Measurements from ENCODE around the gene ANKIB1.

Gene ANKIB1, protein sequence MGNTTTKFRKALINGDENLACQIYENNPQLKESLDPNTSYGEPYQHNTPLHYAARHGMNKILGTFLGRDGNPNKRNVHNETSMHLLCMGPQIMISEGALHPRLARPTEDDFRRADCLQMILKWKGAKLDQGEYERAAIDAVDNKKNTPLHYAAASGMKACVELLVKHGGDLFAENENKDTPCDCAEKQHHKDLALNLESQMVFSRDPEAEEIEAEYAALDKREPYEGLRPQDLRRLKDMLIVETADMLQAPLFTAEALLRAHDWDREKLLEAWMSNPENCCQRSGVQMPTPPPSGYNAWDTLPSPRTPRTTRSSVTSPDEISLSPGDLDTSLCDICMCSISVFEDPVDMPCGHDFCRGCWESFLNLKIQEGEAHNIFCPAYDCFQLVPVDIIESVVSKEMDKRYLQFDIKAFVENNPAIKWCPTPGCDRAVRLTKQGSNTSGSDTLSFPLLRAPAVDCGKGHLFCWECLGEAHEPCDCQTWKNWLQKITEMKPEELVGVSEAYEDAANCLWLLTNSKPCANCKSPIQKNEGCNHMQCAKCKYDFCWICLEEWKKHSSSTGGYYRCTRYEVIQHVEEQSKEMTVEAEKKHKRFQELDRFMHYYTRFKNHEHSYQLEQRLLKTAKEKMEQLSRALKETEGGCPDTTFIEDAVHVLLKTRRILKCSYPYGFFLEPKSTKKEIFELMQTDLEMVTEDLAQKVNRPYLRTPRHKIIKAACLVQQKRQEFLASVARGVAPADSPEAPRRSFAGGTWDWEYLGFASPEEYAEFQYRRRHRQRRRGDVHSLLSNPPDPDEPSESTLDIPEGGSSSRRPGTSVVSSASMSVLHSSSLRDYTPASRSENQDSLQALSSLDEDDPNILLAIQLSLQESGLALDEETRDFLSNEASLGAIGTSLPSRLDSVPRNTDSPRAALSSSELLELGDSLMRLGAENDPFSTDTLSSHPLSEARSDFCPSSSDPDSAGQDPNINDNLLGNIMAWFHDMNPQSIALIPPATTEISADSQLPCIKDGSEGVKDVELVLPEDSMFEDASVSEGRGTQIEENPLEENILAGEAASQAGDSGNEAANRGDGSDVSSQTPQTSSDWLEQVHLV

DNA sequence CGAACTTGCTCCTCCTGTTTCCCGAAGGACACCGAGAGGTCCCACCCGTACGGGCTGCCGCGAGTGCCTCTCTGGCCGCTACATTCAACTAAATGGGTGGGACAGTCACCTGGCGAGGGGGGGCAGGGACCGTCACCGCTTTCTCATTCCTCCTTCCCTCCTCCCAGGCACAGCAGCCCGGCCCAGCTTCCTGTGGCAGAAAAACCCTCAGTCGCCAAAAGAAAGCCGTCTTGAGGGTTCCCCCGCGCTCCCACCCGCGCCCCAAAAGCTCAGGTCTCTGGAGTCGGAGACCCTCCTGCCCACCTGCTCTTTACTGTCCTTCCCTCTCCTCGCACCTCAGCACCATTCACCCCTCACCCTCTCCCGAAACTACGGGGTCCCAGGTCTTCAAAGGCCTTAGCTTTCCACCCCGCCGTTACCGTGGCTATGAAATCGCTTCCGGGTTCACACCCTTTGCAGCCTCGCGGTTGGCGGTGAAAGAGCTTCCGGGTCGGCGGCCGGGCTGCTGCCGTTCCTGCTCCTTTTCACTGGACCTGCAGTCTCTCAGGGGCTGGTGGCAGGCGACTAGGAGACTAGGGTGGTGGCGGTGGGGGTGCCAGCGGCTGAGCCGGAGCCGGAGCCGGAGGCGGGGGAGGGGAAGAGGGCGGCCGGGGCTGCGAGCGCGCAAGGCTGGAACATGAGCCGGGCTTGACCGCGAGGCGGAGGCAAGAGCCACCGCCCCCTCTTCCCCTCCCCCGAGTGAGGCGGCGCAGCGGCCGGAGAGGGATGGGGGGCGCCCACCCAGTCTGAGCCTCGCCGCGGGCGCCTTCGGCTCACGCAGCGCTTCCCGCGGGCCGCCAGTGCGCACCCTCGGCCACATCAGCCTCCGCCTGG, at the start of gene ANKIB1, which contains the start of gene KRIT1:
Gene ANKIB1, plus strand, starts transcription at position 488 of the 873 bp plus-strand sequence. CDS start 49,005 bp downstream, outside the sequence.
Gene KRIT1, minus strand, starts transcription at position 428 of the 873 bp plus-strand sequence. CDS start 3,779 bp downstream, outside the sequence.
- Histone ChIP-seq H3K36me3 (ENCODE audit: insufficient read depth, low read length) (no peaks in the 10 kb centered on the region), H3K4me2 (ENCODE audit: low read depth, low read length, poor library complexity, severe bottlenecking) (peak within 1 kb of the TSS; percentile 92), H3K9me2 (replicated peaks; ENCODE audit: low read depth, low read length) (no peaks in the 10 kb centered on the region), H3K79me2 (ENCODE audit: insufficient read depth, low read length) (peaks cover 81% of the 10 kb centered on the region), H3K9ac (ENCODE audit: low read depth, low read length, poor library complexity, severe bottlenecking) (peak within 1 kb of the TSS; percentile 85), H2AFZ (ENCODE audit: low read length) (peak within 1 kb of the TSS; percentile 97), H4K20me1 (ENCODE audit: insufficient read depth, low read length, poor library complexity, severe bottlenecking) (peaks cover 44% of the 10 kb centered on the region), H3K9me3 (ENCODE audit: insufficient read depth, low read depth, low read length) (no peaks in the 10 kb centered on the region), H3K4me3 (ENCODE audit: low read length, poor library complexity, severe bottlenecking) (peak within 1 kb of the TSS; percentile 92), H3F3A (ENCODE audit: low read depth) (0 out of 2 replicates have a peak, but pooled peaks cover 4% of the 10 kb centered on the region), H3K4me1 (ENCODE audit: insufficient read depth, low read length, poor library complexity, severe bottlenecking) (peaks cover 50% of the 10 kb centered on the region), H3K27me3 (ENCODE audit: insufficient read depth, low read length, poor library complexity, severe bottlenecking) (no peaks in the 10 kb centered on the region)
- no peak for TF ChIP-seq EZH2phosphoT487 (IDR thresholded peaks at IDR 0.05; ENCODE audit: borderline replicate concordance)
- TF ChIP-seq, protein P1, sequence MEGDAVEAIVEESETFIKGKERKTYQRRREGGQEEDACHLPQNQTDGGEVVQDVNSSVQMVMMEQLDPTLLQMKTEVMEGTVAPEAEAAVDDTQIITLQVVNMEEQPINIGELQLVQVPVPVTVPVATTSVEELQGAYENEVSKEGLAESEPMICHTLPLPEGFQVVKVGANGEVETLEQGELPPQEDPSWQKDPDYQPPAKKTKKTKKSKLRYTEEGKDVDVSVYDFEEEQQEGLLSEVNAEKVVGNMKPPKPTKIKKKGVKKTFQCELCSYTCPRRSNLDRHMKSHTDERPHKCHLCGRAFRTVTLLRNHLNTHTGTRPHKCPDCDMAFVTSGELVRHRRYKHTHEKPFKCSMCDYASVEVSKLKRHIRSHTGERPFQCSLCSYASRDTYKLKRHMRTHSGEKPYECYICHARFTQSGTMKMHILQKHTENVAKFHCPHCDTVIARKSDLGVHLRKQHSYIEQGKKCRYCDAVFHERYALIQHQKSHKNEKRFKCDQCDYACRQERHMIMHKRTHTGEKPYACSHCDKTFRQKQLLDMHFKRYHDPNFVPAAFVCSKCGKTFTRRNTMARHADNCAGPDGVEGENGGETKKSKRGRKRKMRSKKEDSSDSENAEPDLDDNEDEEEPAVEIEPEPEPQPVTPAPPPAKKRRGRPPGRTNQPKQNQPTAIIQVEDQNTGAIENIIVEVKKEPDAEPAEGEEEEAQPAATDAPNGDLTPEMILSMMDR (conservative IDR thresholded peaks at IDR 0.05; ENCODE audit: low read length) = no peak

DNA sequence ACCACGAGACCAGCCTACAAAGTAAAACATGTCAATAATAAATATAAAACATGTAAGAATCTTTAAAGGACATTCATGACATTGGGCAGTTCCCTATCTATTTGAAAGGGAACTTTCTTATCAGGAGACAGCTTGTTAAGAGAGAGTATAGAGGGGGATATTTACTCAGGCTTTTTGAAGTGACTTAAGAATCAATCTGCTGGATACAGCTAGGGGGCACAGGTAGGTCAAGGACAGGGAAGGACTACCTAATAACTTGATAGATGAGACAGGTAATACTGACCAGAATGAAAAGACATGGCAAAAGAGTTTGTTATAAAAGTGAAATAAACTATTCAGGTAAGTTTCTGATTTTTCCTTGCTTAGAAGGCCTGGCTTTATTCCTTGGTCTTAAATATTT, 45.0 kb upstream of the ANKIB1 start:
- H3K27me3 ChIP-seq (ENCODE audit: insufficient read depth, low read length, poor library complexity, severe bottlenecking) = no peaks in the 10 kb centered on the region
- no peak overlapping the region for H2AFZ ChIP-seq (ENCODE audit: low read length)
- H3K9me2 ChIP-seq (replicated peaks; ENCODE audit: low read depth, low read length) = no peaks in the 10 kb centered on the region
- TF ChIP-seq, protein P1 (conservative IDR thresholded peaks at IDR 0.05; ENCODE audit: low read length) = peak; percentile 40; the same call in 1 of the 2 replicates
- TF ChIP-seq EZH2phosphoT487 (IDR thresholded peaks at IDR 0.05; ENCODE audit: borderline replicate concordance) = no peak
- peaks cover 47% of the 10 kb centered on the region; the same call in 1 of the 2 replicates for H3K36me3 ChIP-seq (ENCODE audit: insufficient read depth, low read length)
- H3K4me2 ChIP-seq (ENCODE audit: low read depth, low read length, poor library complexity, severe bottlenecking) = no peak overlapping the region
- no peaks in the 10 kb centered on the region for H3K79me2 ChIP-seq (ENCODE audit: insufficient read depth, low read length)
- no peaks in the 10 kb centered on the region for H3K4me1 ChIP-seq (ENCODE audit: insufficient read depth, low read length, poor library complexity, severe bottlenecking)
- H3F3A ChIP-seq (ENCODE audit: low read depth) = no peaks in the 10 kb centered on the region
- H3K9ac ChIP-seq (ENCODE audit: low read depth, low read length, poor library complexity, severe bottlenecking) = no peak overlapping the region
- no peaks in the 10 kb centered on the region for H4K20me1 ChIP-seq (ENCODE audit: insufficient read depth, low read length, poor library complexity, severe bottlenecking)
- no peak overlapping the region for H3K4me3 ChIP-seq (ENCODE audit: low read length, poor library complexity, severe bottlenecking)
- no peaks in the 10 kb centered on the region for H3K9me3 ChIP-seq (ENCODE audit: insufficient read depth, low read depth, low read length)

Measured in Loucy (cell line).